LNCAP (cell line): ENCODE data around the gene GSN.

Experiments
- CTCF ChIP-seq: fragments of 450-650 bp; IDR thresholded peaks from 2 replicates; pipeline ENCODE4 v1.5.1; 2017; ENCODE audit warnings: mild to moderate bottlenecking

The GSN gene

GRCh38 chr9:121360601-121361374 lies 92.8 kb downstream of the GSN start:
- no peak for TF ChIP-seq CTCF

DNA sequence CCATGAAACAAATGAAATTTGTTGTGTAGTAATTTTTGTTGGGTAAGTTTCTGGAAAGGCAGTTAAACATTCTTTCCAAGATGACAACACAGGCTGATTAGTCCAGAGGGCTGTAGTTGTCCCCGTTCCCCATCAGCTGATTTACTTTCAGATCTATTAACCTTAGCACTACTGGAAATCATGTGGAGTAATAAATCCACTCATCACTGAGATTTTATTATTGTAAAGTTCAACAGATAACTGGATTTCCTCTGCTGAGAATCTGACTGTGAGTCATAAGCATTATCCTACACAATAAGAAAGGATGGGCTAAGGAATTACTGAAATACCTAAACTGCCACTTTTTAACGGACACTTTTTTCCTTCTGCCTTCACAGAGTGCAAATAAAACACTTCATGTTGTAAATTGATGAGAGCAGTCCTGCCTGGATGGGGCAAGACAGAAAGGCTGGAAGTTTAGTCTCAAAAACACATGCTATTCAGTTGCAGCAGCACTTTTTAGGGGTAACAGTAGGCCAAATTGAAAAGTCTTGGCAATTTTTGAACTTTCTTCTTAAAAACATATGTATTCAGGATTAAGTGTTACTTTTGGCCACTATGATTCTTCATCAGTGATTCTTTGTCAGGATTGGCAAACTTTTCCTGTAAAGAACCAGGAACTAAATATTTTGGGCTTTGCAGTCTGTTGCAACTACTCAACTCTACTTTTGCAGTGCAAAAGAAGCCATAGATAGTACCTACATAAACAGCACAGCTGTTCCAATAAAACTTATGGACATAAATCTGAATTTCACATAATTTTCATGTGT lies 95.1 kb downstream of the GSN start:
- no peak for TF ChIP-seq CTCF

DNA sequence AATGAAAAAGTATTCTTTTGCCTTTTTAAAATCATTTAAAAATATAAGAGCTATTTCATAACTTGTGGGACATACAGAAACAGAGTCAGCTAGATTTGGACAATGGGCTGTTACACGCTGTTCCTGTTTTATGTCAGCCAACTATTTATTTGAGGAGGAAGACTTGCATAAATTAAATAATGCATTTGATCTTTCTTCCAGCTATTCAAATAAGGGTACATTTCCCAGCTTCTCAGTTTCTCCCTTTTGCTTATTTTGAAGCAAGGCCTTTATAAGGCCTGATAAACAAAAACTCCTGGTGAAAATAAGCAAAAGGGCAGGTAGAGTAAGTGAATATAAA lies 95.6 kb downstream of the GSN start:
- no peak for TF ChIP-seq CTCF

DNA sequence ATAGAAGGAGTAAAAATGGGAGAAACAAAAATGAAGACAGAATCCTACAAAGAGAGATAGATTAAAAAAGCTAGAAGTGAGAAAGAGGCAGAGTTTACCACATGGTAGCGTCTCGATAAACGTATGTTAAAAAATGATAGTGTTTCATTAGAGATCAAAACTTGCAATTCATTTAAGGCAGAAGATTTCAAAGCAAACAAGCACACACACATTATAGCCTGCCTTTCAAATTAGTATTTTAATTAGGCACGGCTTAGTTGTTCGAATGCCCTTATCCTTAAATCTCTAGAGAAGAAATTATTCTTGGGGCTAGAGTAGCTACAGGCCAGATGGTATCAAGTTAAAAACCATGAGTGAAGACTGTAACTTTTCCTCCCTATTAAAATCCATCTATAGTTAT lies 96.1 kb downstream of the GSN start:
- TF ChIP-seq CTCF, result no peak

DNA sequence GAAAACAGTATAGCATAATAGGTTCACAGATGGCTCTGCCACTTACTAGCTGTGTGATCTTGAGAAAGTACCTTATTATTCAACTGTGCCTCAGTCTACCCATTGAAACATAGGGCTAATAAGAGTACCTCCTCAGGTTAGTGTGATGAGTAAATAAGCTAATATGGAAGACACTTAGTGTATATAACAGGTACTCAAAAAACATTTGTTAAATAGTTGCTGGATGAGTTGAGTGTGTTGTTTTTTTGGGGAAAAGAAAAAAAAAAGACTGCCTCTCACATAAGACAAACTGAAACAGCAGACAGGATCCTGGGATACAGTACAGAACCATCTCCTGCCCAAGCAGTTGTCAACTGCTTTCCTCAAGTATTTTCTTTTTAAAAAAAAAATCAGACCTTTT lies 96.9 kb downstream of the GSN start:
- no peak for TF ChIP-seq CTCF

GRCh38 chr9:121365564-121365963 lies 97.6 kb downstream of the GSN start:
- TF ChIP-seq CTCF, result no peak

- TF ChIP-seq CTCF, result no peak
Observed at GRCh38 chr9:121366611-121367192, 98.7 kb downstream of the GSN start.
